Activated T-helper 1 cell treated with anti-CD3 and anti-CD28 coated beads, Interleukin-12 subunit alpha, Interleukin-12 subunit beta, Interleukin-2, Interleukin-4 antibody, amounts not matched to agents 30 ng/mL and 10 ng/mL and 1 ng/mL, durations not matched to agents 14 hours and 24 hours and 36 hours (primary cell): ENCODE data around the gene FAM20C. TPM values are rescaled to one million over a fixed set of nuclear protein-coding genes. Genes with fewer than 3 reads are reported as not detected.

Source experiments
- DNase-seq: peaks from one replicate; pipeline ENCODE4 v3.0.0; 2021; ENCODE audit warnings: low spot score
- H3K27ac Mint-ChIP-seq: one replicate; pipeline ENCODE4 v1.8.0; 2021; ENCODE audit warnings: mild to moderate bottlenecking, mixed read lengths
- H3K27me3 Mint-ChIP-seq: one replicate; pipeline ENCODE4 v1.8.0; 2022; ENCODE audit warnings: mild to moderate bottlenecking, moderate library complexity, mixed read lengths; ENCODE audit not compliant: insufficient read depth
- H3K36me3 Mint-ChIP-seq: one replicate; pipeline ENCODE4 v1.8.0; 2021; ENCODE audit warnings: low read depth, mixed read lengths
- H3K4me1 Mint-ChIP-seq: one replicate; pipeline ENCODE4 v1.8.0; 2021; ENCODE audit warnings: low read depth, mixed read lengths
- H3K4me3 Mint-ChIP-seq: one replicate; pipeline ENCODE4 v1.8.0; 2021; ENCODE audit warnings: mild to moderate bottlenecking, moderate library complexity, mixed read lengths
- H3K9me3 Mint-ChIP-seq: one replicate; pipeline ENCODE4 v1.8.0; 2021; ENCODE audit warnings: mixed read lengths
- intact Hi-C: fragments of 100-400 bp; cut with micrococcal nuclease; formaldehyde crosslinking; loops from one replicate; pipeline ENCODE4 v1.15.1; 2024
- total RNA-seq: library from RNA; stranded (reverse); gene quantifications from 2 replicates; pipeline ENCODE4 v1.2.3, GENCODE V29; 2022

The FAM20C gene
- total RNA-seq, 1 donor from 2014 or later = 0.34 TPM

- Mint-ChIP-seq H3K4me3 (no peak overlapping the region), H3K27me3 (no peaks in the 10 kb centered on the region), H3K9me3 (no peaks in the 10 kb centered on the region), H3K27ac (no peak overlapping the region), H3K36me3 (no peaks in the 10 kb centered on the region), H3K4me1 (no peaks in the 10 kb centered on the region)
- no peak for DNase-seq
- intact Hi-C loops = no loop called here
Observed at GRCh38 chr7:229184-229964, 37.0 kb downstream of the FAM20C start.

- Mint-ChIP-seq H3K36me3 (no peaks in the 10 kb centered on the region), H3K27me3 (no peaks in the 10 kb centered on the region), H3K4me1 (no peaks in the 10 kb centered on the region), H3K4me3 (no peak overlapping the region), H3K9me3 (no peaks in the 10 kb centered on the region), H3K27ac (no peak overlapping the region)
- intact Hi-C loops = no loop called here
- no peak for DNase-seq
Observed at GRCh38 chr7:230274-230673, 37.9 kb downstream of the FAM20C start.

DNA sequence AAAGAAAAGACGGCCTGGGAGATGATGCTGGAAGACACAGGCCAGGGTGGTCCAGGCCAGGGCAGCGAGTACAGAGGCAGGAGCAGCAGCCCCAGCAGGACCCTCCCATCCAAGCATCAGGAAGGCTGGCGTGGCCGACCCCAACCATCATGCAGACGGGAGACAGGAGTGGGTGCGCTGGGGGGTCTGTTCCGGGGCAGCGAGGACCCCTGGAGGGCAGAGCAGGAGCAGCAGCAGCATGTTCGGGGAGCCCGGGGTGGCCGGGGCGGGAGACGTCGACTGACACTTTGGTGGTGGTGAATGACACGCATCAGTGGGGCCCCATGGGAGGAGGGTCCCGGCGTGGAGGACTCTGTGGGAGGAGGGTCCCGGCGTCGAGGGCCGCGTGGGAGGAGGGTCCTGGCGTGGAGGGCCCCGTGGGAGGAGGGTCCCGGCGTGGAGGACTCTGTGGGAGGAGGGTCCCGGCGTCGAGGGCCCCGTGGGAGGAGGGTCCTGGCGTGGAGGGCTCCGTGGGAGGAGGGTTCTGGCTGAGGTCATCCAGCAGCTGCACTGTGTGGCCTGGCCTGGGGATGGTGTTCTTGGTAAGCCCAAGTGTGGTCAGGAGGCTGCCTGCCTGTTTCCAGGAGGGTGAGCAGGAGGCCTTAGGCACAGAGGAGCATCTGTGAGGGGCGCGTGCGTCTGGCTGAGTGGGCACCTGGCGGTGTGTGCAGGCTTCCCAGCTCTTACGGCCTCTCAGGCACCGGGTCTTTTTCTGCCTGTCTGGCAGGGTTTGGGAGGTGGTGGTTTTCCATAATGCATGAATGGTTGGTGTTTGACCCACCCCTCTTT, 38.9 kb downstream of the FAM20C start:
- H3K27me3 Mint-ChIP-seq = no peaks in the 10 kb centered on the region

GRCh38 chr7:231858-232246, 39.5 kb downstream of the FAM20C start:
- Mint-ChIP-seq H3K9me3 (no peaks in the 10 kb centered on the region), H3K27me3 (no peaks in the 10 kb centered on the region), H3K36me3 (no peaks in the 10 kb centered on the region), H3K4me1 (no peaks in the 10 kb centered on the region), H3K4me3 (no peak overlapping the region), H3K27ac (no peak overlapping the region)
- intact Hi-C loops = no loop called here
- no peak for DNase-seq

More for the DNA sequence above, 38.9 kb downstream of the FAM20C start:
- intact Hi-C loops = no loop called here
- no peaks in the 10 kb centered on the region for H3K36me3 Mint-ChIP-seq
- DNase-seq = no peak
- no peak overlapping the region for H3K4me3 Mint-ChIP-seq
- no peaks in the 10 kb centered on the region for H3K9me3 Mint-ChIP-seq
- no peak overlapping the region for H3K27ac Mint-ChIP-seq
- no peaks in the 10 kb centered on the region for H3K4me1 Mint-ChIP-seq

DNA sequence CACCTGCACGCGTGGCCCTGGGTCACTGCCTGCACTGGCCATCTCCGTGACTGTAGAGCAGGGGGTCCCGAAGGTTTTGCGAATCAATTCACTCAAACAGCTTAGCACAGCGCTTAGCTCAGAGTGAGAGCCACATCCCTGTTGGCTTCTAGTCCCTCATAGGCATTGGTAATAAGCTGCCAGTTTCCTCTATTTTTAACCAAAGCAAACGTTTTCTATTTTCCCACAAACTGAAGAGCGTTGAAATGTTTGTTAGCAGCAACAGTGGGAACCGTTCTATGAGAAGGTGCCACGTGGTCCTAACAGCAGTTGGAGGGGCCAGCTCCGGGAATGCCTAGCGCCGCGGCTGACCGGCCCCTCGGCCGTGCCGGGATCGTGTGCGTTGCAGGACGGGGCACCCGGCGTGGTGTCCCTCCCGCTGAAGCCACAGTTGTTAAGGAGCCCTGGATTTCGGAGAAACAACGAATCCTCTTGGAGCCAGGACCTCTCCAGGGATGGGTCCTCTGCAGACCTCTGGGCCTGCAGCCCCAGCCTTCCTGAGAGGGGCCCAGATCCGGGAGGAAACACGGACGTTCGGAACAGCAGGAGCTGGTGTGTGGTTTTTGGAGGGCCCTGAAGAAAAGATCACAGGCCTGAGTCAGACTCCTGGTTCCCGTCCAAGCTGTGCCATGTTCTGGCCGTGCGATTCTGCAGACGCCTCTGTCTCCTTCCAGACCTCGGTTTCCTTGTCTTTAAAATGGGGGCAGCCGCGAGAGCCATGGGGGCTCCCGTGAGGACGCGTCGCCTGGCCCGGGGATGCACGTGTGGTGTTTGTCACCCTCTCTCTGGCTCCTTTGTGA, 40.3 kb downstream of the FAM20C start:
- DNase-seq = no peak
- no peak overlapping the region for H3K4me3 Mint-ChIP-seq
- intact Hi-C loops = no loop called here
- H3K27me3 Mint-ChIP-seq = no peaks in the 10 kb centered on the region
- no peak overlapping the region for H3K27ac Mint-ChIP-seq
- H3K4me1 Mint-ChIP-seq = no peaks in the 10 kb centered on the region
- no peaks in the 10 kb centered on the region for H3K9me3 Mint-ChIP-seq
- H3K36me3 Mint-ChIP-seq = no peaks in the 10 kb centered on the region

- Mint-ChIP-seq H3K36me3 (no peaks in the 10 kb centered on the region), H3K9me3 (no peaks in the 10 kb centered on the region), H3K27ac (no peak overlapping the region), H3K27me3 (no peaks in the 10 kb centered on the region), H3K4me3 (no peak overlapping the region), H3K4me1 (no peaks in the 10 kb centered on the region)
- intact Hi-C loops = no loop called here
- DNase-seq = no peak
Observed at GRCh38 chr7:233249-234035, 41.1 kb downstream of the FAM20C start.

GRCh38 chr7:234051-234707, 41.8 kb downstream of the FAM20C start:
- Mint-ChIP-seq H3K4me1 (no peaks in the 10 kb centered on the region), H3K27me3 (no peaks in the 10 kb centered on the region), H3K4me3 (no peak overlapping the region), H3K27ac (no peak overlapping the region), H3K9me3 (no peaks in the 10 kb centered on the region), H3K36me3 (no peaks in the 10 kb centered on the region)
- DNase-seq = no peak
- intact Hi-C loops = no loop called here

- no peaks in the 10 kb centered on the region for H3K27me3 Mint-ChIP-seq
- H3K4me3 Mint-ChIP-seq = no peak overlapping the region
- H3K27ac Mint-ChIP-seq = no peak overlapping the region
- no peaks in the 10 kb centered on the region for H3K36me3 Mint-ChIP-seq
- no peak for DNase-seq
- H3K9me3 Mint-ChIP-seq = no peaks in the 10 kb centered on the region
- H3K4me1 Mint-ChIP-seq = no peaks in the 10 kb centered on the region
- intact Hi-C loops = no loop called here
Observed at GRCh38 chr7:234708-235553, 42.6 kb downstream of the FAM20C start.

DNA sequence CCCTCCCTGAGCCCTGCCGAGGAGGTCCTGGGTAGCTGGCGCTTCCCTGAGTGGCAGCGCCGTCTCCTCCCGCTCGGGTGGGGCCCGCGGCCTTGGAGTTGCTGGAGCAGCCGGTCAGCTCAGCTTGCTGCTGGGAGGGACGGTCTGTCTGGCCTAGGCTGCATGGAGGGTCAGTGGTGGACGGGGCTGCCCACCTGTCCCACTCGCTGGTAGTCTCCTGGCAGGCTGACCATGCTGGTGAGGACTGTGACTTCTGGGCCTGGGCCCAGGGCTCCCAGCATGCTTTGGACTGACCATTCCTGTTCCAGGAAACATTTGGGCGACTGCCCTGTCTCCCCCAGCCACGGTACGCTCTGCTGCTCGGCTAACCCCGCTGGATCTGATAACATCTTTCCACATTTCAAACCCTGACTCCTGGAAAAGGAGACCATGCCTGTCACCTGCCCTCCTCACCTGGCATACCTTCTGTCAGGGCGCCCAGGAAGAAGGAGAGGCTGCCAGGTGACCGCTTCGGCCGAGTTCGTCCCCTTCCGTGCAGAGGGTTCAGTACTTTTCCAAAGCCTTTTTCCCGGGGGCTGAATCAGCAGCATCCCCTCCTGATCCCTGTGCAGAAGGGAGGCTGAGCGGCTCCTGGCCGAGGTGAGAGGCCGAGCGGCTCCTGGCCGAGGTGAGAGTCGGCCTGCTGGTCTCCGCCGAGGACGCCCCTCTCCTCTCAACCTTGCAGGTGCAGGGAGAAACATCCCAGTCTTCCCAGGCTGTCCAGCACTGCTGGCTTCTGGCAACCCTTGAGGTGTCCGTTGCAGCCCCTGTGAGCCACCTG, 43.4 kb downstream of the FAM20C start:
- Mint-ChIP-seq H3K36me3 (no peaks in the 10 kb centered on the region), H3K4me3 (no peak overlapping the region), H3K9me3 (no peaks in the 10 kb centered on the region), H3K27ac (no peak overlapping the region), H3K27me3 (no peaks in the 10 kb centered on the region), H3K4me1 (no peaks in the 10 kb centered on the region)
- no peak for DNase-seq
- intact Hi-C loops = no loop called here

DNA sequence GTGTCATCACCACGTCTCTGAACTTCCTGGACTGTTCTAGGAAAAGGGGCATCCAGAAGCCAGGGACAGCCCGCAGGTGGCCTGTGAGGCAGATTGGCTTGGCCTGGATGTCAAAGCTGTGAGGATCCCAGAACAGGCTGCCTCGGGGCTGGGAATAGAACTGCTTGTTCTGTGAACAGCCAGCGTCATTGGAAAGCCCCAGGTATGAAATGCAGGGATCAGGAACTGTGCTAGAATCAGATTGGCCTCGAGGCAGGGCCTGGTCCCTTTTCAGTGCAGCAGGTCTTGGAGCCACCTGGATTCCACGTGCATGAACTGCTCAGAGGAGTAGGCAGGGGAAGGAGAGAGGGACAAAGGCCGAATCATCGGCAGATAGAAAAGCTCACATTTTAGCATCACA, 44.6 kb downstream of the FAM20C start:
- intact Hi-C loops = no loop called here
- Mint-ChIP-seq H3K36me3 (no peaks in the 10 kb centered on the region), H3K4me3 (no peak overlapping the region), H3K9me3 (no peaks in the 10 kb centered on the region), H3K4me1 (no peaks in the 10 kb centered on the region), H3K27ac (no peak overlapping the region), H3K27me3 (no peaks in the 10 kb centered on the region)
- DNase-seq = no peak

DNA sequence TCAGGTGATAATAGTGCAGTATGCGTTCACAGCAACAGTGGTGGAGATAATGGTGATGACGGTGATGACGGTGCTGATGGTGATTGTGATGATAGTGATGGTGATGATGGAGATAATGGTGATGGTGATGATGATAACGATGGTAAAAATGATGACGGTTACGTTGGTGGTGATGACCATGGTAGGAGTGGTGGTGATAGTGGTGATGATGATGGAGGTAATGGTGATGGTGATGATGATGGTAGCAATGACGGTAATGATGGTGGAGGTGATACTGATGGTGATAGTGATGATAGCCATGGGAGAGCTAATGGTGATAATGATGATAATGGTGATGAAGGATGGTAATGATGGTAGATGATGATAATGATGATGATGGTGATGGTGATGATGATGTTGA, 45.0 kb downstream of the FAM20C start:
- Mint-ChIP-seq H3K4me3 (no peak overlapping the region), H3K9me3 (no peaks in the 10 kb centered on the region), H3K27ac (no peak overlapping the region), H3K4me1 (no peaks in the 10 kb centered on the region), H3K36me3 (no peaks in the 10 kb centered on the region), H3K27me3 (no peaks in the 10 kb centered on the region)
- intact Hi-C loops = no loop called here
- no peak for DNase-seq
